OCI-LY3 (cell line): Measurements from ENCODE around the gene GMPPA.

Source experiments
- EZH2phosphoT487 ChIP-seq: fragments of 200-600 bp; shearing (Covaris generic); IDR thresholded peaks from 2 replicates; pipeline ENCODE4 v1.6.1; 2018; ENCODE audit warnings: antibody characterized with exemption, mixed run types, low read depth
- TF ChIP-seq, protein P1 (sequence below): fragments of 200-600, 300-600 bp; sonication (generic); IDR thresholded peaks from 2 replicates; pipeline ENCODE4 v1.5.1; 2014; ENCODE audit warnings: antibody characterized with exemption, low read length, low read depth

DNA sequence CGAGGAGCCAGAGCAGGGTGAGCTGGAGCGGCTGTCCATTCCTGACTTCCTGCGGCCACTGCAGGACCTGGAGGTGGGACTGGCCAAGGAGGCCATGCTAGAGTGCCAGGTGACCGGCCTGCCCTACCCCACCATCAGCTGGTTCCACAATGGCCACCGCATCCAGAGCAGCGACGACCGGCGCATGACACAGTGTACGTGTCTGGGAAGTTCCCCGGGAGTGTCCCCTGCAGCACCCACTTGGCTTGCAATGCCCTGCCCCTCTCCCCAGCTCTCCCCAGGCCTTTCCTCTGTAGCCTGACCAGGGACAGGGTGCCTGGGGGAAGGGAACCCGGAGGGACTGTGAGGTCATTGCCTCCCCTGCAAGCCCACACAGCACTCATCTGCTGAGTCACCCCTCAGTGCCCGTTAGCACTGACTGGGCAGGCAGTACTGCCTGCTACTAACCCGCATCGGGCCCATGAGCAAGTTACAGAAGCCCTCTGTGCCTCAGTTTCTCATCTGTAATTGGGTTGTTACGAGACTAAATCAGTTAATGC lies 29.4 kb upstream of the GMPPA start:
- TF ChIP-seq, protein P1, sequence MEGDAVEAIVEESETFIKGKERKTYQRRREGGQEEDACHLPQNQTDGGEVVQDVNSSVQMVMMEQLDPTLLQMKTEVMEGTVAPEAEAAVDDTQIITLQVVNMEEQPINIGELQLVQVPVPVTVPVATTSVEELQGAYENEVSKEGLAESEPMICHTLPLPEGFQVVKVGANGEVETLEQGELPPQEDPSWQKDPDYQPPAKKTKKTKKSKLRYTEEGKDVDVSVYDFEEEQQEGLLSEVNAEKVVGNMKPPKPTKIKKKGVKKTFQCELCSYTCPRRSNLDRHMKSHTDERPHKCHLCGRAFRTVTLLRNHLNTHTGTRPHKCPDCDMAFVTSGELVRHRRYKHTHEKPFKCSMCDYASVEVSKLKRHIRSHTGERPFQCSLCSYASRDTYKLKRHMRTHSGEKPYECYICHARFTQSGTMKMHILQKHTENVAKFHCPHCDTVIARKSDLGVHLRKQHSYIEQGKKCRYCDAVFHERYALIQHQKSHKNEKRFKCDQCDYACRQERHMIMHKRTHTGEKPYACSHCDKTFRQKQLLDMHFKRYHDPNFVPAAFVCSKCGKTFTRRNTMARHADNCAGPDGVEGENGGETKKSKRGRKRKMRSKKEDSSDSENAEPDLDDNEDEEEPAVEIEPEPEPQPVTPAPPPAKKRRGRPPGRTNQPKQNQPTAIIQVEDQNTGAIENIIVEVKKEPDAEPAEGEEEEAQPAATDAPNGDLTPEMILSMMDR, result no peak
- TF ChIP-seq EZH2phosphoT487, result no peak
